ENCODE data around the gene RNF114.

DNA sequence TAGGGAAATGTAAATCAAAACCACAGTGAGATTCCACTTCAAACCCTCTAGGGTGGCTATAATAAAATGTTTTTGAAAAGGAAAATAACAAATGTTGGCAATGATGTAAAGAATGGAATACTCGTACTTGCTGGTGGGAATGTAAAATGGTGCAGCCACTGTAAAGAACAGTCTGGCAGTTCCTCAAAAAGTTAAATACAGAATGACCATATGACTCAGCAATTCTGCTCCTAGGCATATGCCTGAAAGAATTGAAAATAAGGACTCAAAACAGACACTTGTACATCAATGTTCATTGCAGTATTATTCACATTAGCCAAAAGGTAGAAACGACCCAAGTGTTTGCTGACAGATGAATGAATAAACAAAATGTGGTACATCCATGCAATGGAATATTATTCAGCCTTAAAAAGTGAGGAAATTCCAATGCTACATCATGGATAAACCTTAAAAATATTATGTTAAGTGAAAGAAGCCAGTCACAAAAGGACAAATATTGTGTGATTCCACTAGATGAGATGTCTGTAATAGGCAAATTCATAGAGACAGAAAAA lies 10.2 kb upstream of the RNF114 start:
- TF ChIP-seq POLR2A (IDR thresholded peaks at IDR 0.05; ENCODE audit: low read depth) (no peak), CTCF (IDR thresholded peaks at IDR 0.05) (no peak), POLR2AphosphoS5 (IDR thresholded peaks at IDR 0.05) (no peak)
